Tibial nerve (tissue), 4 donors: ENCODE results near the gene TLCD3A. TPM values are rescaled to one million over a fixed set of nuclear protein-coding genes. Genes with fewer than 3 reads are reported as not detected.
"Not testable (repeated sequence)": the region's sequence is repeated elsewhere in the genome, so short reads cannot be mapped to it uniquely, and the experiment has no call there.

Experiments
- DNase-seq, 2 donors: peaks; one replicate each; pipeline ENCODE4 v3.0.0-alpha.2; 2019; ENCODE audit warnings: low spot score in 2 of 2
- H3K27ac ChIP-seq, 4 donors: fragments of 200-600 bp; sonication (generic) in 3 of 4; one replicate each; pipeline ENCODE4 v1.5.1; 2017 to 2019; ENCODE audit warnings: mild to moderate bottlenecking in 1 of 4
- H3K27me3 ChIP-seq, 2 donors: fragments of 200-600 bp; sonication (generic) in 1 of 2; one replicate each; pipeline versions ENCODE4 v1.5.1 to v1.6.0; 2017 to 2019
- H3K36me3 ChIP-seq, 3 donors: fragments of 200-600 bp; sonication (generic); one replicate each; pipeline ENCODE4 v1.5.1; 2018 to 2019
- H3K4me1 ChIP-seq, 4 donors: fragments of 200-600 bp; sonication (generic) in 3 of 4; one replicate each; pipeline ENCODE4 v1.5.1; 2017 to 2019
- H3K4me3 ChIP-seq, 4 donors: fragments of 200-600 bp; sonication (generic) in 3 of 4; one replicate each; pipeline ENCODE4 v1.5.1; 2017 to 2019; ENCODE audit warnings: mild to moderate bottlenecking in 1 of 4, moderate library complexity in 1 of 4
- H3K9me3 ChIP-seq, 4 donors: fragments of 200-600 bp; sonication (generic) in 3 of 4; one replicate each; pipeline ENCODE4 v1.5.1; 2017 to 2019
- CTCF ChIP-seq, 5 experiments: fragments of 200-600 bp in 3 of 5; fragments of 450-650 bp in 2 of 5; sonication (generic) in 3 of 5; IDR thresholded peaks; one replicate each; pipeline ENCODE4 v1.5.1; 2016 to 2019; ENCODE audit warnings: antibody characterized with exemption in 5 of 5, mild to moderate bottlenecking in 3 of 5, moderate library complexity in 2 of 5
- EP300 ChIP-seq, 2 donors: sonication (generic); formaldehyde crosslinking; IDR thresholded peaks; one replicate each; pipeline ENCODE4 v1.6.1; 2017; ENCODE audit warnings: antibody characterized with exemption in 2 of 2, mild to moderate bottlenecking in 1 of 2
- POLR2A ChIP-seq, 2 donors: fragments of 450-650 bp; IDR thresholded peaks; one replicate each; pipeline ENCODE4 v1.6.1; 2017; ENCODE audit warnings: antibody characterized with exemption in 2 of 2, mild to moderate bottlenecking in 2 of 2, moderate library complexity in 2 of 2
- WGBS, 2 donors: methylation state at CpG; one replicate each; pipeline ENCODE4 v1.1.5; 2018; 5-methylcytosine and 5-hydroxymethylcytosine counted together
- total RNA-seq, 4 donors: library from RNA; depleted of rRNA; stranded (reverse); fragments of >200 nt; gene quantifications; one replicate each; pipeline ENCODE4 v1.1.0, GENCODE V29; 2016

TLCD3A gene
- total RNA-seq, 4 donors from 2014 or later = 3.9 to 6.3 (median 5.8) TPM

GRCh38 chr17:692116-692515 is 40.3 kb upstream of the TLCD3A start:
- DNase-seq = no peak
- no peaks in the 10 kb centered on the region for H3K27me3 ChIP-seq
- no peak overlapping the region for H3K4me3 ChIP-seq
- no peak overlapping the region for H3K27ac ChIP-seq
- H3K4me1 ChIP-seq = peaks cover 0 to 3% (median 0%) of the 10 kb centered on the region in 4 donors
- TF ChIP-seq POLR2A (IDR thresholded peaks at IDR 0.05) = no peak
- TF ChIP-seq EP300 (IDR thresholded peaks at IDR 0.05) = no peak
- no peak for TF ChIP-seq CTCF (IDR thresholded peaks at IDR 0.05)
- H3K36me3 ChIP-seq = peaks cover 0 to 72% (median 13%) of the 10 kb centered on the region in 3 donors
- WGBS, 2 donors = 84 to 86% methylated on average over 10 of the region's 10 CpGs
- H3K9me3 ChIP-seq = no peaks in the 10 kb centered on the region

- Histone ChIP-seq H3K4me1 (no peaks in the 10 kb centered on the region), H3K27ac (no peak overlapping the region), H3K36me3 (peaks cover 0 to 78% (median 13%) of the 10 kb centered on the region in 3 donors), H3K9me3 (no peaks in the 10 kb centered on the region), H3K4me3 (no peak overlapping the region), H3K27me3 (no peaks in the 10 kb centered on the region)
- DNase-seq = no peak
- TF ChIP-seq CTCF (IDR thresholded peaks at IDR 0.05) = no peak
- TF ChIP-seq POLR2A (IDR thresholded peaks at IDR 0.05) = no peak
- no peak for TF ChIP-seq EP300 (IDR thresholded peaks at IDR 0.05)
- 75 to 79% methylated on average over 14 of the region's 14 CpGs for WGBS, 2 donors
Observed at GRCh38 chr17:693791-694638, 38.4 kb upstream of the TLCD3A start.

- peaks cover 0 to 67% (median 13%) of the 10 kb centered on the region in 3 donors for H3K36me3 ChIP-seq
- H3K9me3 ChIP-seq = no peaks in the 10 kb centered on the region
- no peak for DNase-seq
- peaks cover 0 to 12% (median 0%) of the 10 kb centered on the region in 4 donors for H3K4me1 ChIP-seq
- no peaks in the 10 kb centered on the region for H3K27me3 ChIP-seq
- no peak overlapping the region for H3K27ac ChIP-seq
- 53 to 69% methylated on average over 2 of the region's 2 CpGs for WGBS, 2 donors
- no peak for TF ChIP-seq EP300 (IDR thresholded peaks at IDR 0.05)
- no peak for TF ChIP-seq POLR2A (IDR thresholded peaks at IDR 0.05)
- no peak for TF ChIP-seq CTCF (IDR thresholded peaks at IDR 0.05)
- no peak overlapping the region for H3K4me3 ChIP-seq
Observed at GRCh38 chr17:696369-696768, 36.0 kb upstream of the TLCD3A start.

GRCh38 chr17:697682-698081 is 34.7 kb upstream of the TLCD3A start:
- H3K27me3 ChIP-seq = no peaks in the 10 kb centered on the region
- no peak overlapping the region for H3K27ac ChIP-seq
- TF ChIP-seq POLR2A (IDR thresholded peaks at IDR 0.05) (no peak), EP300 (IDR thresholded peaks at IDR 0.05) (no peak), CTCF (IDR thresholded peaks at IDR 0.05) (no peak)
- H3K9me3 ChIP-seq = no peaks in the 10 kb centered on the region
- WGBS, 2 donors = 95% methylated on average over 8 of the region's 8 CpGs
- no peak overlapping the region for H3K4me3 ChIP-seq
- peaks cover 0 to 12% (median 0%) of the 10 kb centered on the region in 4 donors for H3K4me1 ChIP-seq
- no peak for DNase-seq
- peaks cover 0 to 69% (median 13%) of the 10 kb centered on the region in 3 donors for H3K36me3 ChIP-seq

- H3K27ac ChIP-seq, H3K4me3 ChIP-seq, DNase-seq, H3K27me3 ChIP-seq, H3K9me3 ChIP-seq: not testable (repeated sequence)
- H3K4me1 ChIP-seq = peaks cover 0 to 12% (median 0%) of the 10 kb centered on the region in 4 donors
- peaks cover 0 to 66% (median 13%) of the 10 kb centered on the region in 3 donors for H3K36me3 ChIP-seq
- 93 to 94% methylated on average over 2 of the region's 2 CpGs for WGBS, 2 donors
Observed at GRCh38 chr17:698096-698495, 34.3 kb upstream of the TLCD3A start.
